ENCODE results near the gene DAB2. TPM values are rescaled to one million over a fixed set of nuclear protein-coding genes. Genes with fewer than 3 reads are reported as not detected.

The DAB2 gene
- total RNA-seq, 1 donor from 2014 or later: 0.79 TPM

- DNase-seq (ENCODE audit: low read depth): no peak
- no peak overlapping the region for H3K4me3 ChIP-seq (ENCODE audit: low read depth, low read length)
- H3K27me3 ChIP-seq (ENCODE audit: control insufficient read depth, insufficient read depth, low read length): no peaks in the 10 kb centered on the region
- TF ChIP-seq CTCF (IDR thresholded peaks at IDR 0.05; ENCODE audit: insufficient read depth, low read length, severe bottlenecking): no peak
- H3K36me3 ChIP-seq (ENCODE audit: control insufficient read depth, insufficient read depth, low read length): no peaks in the 10 kb centered on the region
- FAIRE-seq: no peak
These were observed 91.7 kb downstream of the DAB2 start for GRCh38 chr5:39333104-39333503.

GRCh38 chr5:39331861-39332381, 92.9 kb downstream of the DAB2 start:
- DNase-seq (ENCODE audit: low read depth): no peak
- Histone ChIP-seq H3K36me3 (ENCODE audit: control insufficient read depth, insufficient read depth, low read length) (no peaks in the 10 kb centered on the region), H3K27me3 (ENCODE audit: control insufficient read depth, insufficient read depth, low read length) (no peaks in the 10 kb centered on the region), H3K4me3 (ENCODE audit: low read depth, low read length) (no peak overlapping the region)
- FAIRE-seq: no peak
- no peak for TF ChIP-seq CTCF (IDR thresholded peaks at IDR 0.05; ENCODE audit: insufficient read depth, low read length, severe bottlenecking)

GRCh38 chr5:39328731-39329130, 96.0 kb downstream of the DAB2 start:
- no peak overlapping the region for H3K4me3 ChIP-seq (ENCODE audit: low read depth, low read length)
- no peak for DNase-seq (ENCODE audit: low read depth)
- no peak for FAIRE-seq
- H3K36me3 ChIP-seq (ENCODE audit: control insufficient read depth, insufficient read depth, low read length): no peaks in the 10 kb centered on the region
- TF ChIP-seq CTCF (IDR thresholded peaks at IDR 0.05; ENCODE audit: insufficient read depth, low read length, severe bottlenecking): no peak
- H3K27me3 ChIP-seq (ENCODE audit: control insufficient read depth, insufficient read depth, low read length): no peaks in the 10 kb centered on the region

GRCh38 chr5:39323542-39323941, 101.2 kb downstream of the DAB2 start:
- Histone ChIP-seq H3K27me3 (ENCODE audit: control insufficient read depth, insufficient read depth, low read length) (no peaks in the 10 kb centered on the region), H3K36me3 (ENCODE audit: control insufficient read depth, insufficient read depth, low read length) (no peaks in the 10 kb centered on the region), H3K4me3 (ENCODE audit: low read depth, low read length) (no peak overlapping the region)
- DNase-seq (ENCODE audit: low read depth): no peak
- FAIRE-seq: no peak
- no peak for TF ChIP-seq CTCF (IDR thresholded peaks at IDR 0.05; ENCODE audit: insufficient read depth, low read length, severe bottlenecking)

Other genes with a start within 250 kb of the DAB2 start
- 0.13 and 0.26 TPM in 2 replicates for gene FYB1, start 205.4 kb downstream of the DAB2 start, total RNA-seq
- gene C9, start 60.5 kb downstream of the DAB2 start, total RNA-seq: not detected in 2 replicates